GM18858 (cell line): ENCODE results near the gene RRAS.

Experiments
- ATAC-seq: cut with Tn5 transposase; IDR thresholded peaks from one replicate; pipeline ENCODE4 v1.9.1; 2021; ENCODE audit not compliant: unreplicated experiment

The RRAS gene

GRCh38 chr19:49640113-49640898 is at the start of gene RRAS:
RRAS (minus strand) TSS chr19:49640143; CDS start chr19:49640098, 45 bp downstream.
- peak; percentile 52 for ATAC-seq

- ATAC-seq, result no peak
These were observed 49.5 kb upstream of the RRAS start, which contains the start of gene ADM5 for GRCh38 chr19:49689133-49690078. ADM5 (plus strand) TSS chr19:49689594; CDS start chr19:49689838, 244 bp downstream.

GRCh38 chr19:49688531-49689132 is 48.7 kb upstream of the RRAS start:
- ATAC-seq, result no peak

- ATAC-seq, result no peak
These were observed 47.8 kb upstream of the RRAS start for GRCh38 chr19:49687566-49688316.

- no peak for ATAC-seq
These were observed 47.2 kb upstream of the RRAS start for GRCh38 chr19:49687150-49687549.

GRCh38 chr19:49686503-49687088 is 46.7 kb upstream of the RRAS start:
- ATAC-seq, result no peak

GRCh38 chr19:49685845-49686332 is 45.9 kb upstream of the RRAS start:
- ATAC-seq, result no peak

GRCh38 chr19:49684983-49685553 is 45.1 kb upstream of the RRAS start:
- no peak for ATAC-seq

- ATAC-seq, result no peak
These were observed 44.5 kb upstream of the RRAS start for GRCh38 chr19:49684251-49684982.

- no peak for ATAC-seq
These were observed 43.9 kb upstream of the RRAS start for GRCh38 chr19:49683814-49684250.

GRCh38 chr19:49682274-49682673 is 42.3 kb upstream of the RRAS start:
- ATAC-seq, result no peak

GRCh38 chr19:49681830-49682229 is 41.9 kb upstream of the RRAS start:
- no peak for ATAC-seq

GRCh38 chr19:49680421-49681351 is 40.7 kb upstream of the RRAS start:
- no peak for ATAC-seq

GRCh38 chr19:49679771-49680413 is 39.9 kb upstream of the RRAS start:
- no peak for ATAC-seq

- no peak for ATAC-seq
These were observed 39.2 kb upstream of the RRAS start for GRCh38 chr19:49678985-49679770.

- ATAC-seq, result no peak
These were observed 38.1 kb upstream of the RRAS start for GRCh38 chr19:49677901-49678674.
